ENCODE data around the gene NISCH. TPM values are rescaled to one million over a fixed set of nuclear protein-coding genes. Genes with fewer than 3 reads are reported as not detected.
"Not testable (repeated sequence)": the region's sequence is repeated elsewhere in the genome, so short reads cannot be mapped to it uniquely, and the experiment has no call there.

Gene NISCH
- total RNA-seq, 1 experiment from 2014 or later, result 48.6 TPM

DNA sequence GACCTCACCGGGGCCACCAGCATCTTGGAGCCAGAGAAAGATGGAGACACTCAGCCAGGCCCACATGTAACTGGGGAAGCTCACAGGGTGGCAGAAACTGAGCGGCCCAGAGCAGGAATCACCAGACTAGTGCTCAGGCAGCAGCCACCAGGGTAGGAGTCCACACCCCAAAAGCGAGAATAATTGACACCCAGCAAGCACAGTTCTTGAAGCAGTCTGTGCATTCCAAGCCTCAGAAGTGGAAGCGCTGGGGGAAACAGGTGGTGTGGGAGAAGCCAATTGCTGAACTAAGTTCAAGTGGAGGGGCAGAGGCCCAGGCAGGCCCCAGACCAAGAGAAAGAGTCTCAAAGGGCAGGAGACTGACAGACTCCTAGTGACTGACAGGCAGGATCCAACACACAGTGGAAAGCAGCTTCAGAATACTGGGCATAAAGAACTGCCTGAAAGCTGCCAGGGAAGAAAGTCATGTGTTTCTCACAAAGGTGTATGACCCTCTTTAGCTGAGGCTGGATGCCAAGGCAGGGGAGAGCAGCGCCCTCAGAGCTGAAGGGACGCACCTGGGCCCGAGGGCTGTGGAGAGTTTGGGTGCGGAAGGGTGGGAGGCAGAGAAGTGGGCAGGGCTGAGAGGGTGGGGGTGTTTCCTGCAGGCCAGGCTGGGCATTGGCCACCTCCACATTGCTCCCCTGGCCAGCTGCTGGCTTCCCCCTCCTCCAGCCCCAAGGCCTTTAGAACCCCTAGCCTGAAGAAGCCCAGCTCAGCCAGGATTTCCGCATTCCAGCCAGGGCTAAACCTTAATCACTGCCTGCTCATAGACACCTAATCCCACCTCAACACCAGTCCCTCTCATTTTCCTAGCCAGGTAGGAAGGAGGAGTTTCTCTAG is 70.5 kb downstream of the NISCH start:
- CTCF ChIA-PET, result no interaction called here
- Histone ChIP-seq H3K9me3 (ENCODE audit: low read depth, low read length, poor library complexity, severe bottlenecking) (no peaks in the 10 kb centered on the region), H3K27me3 (replicated peaks; ENCODE audit: insufficient read depth, low read depth, low read length, poor library complexity) (no peaks in the 10 kb centered on the region), H3K4me3 (ENCODE audit: low read depth, low read length, poor library complexity, severe bottlenecking) (no peak overlapping the region), H3K27ac (ENCODE audit: low read depth, low read length, poor library complexity, severe bottlenecking) (no peak overlapping the region), H3K4me1 (ENCODE audit: insufficient read depth, low read length, poor library complexity, severe bottlenecking) (peaks cover 5% of the 10 kb centered on the region), H3K36me3 (ENCODE audit: insufficient read depth, low read length, poor library complexity, severe bottlenecking) (peaks cover 9% of the 10 kb centered on the region)
- intact Hi-C loops (cut with micrococcal nuclease; ENCODE audit: unreplicated experiment), result no loop called here
- TF ChIP-seq EZH2 (IDR thresholded peaks at IDR 0.05; ENCODE audit: borderline replicate concordance, low read depth, low read length, poor library complexity, severe bottlenecking), result no peak
- TF ChIP-seq, protein P1, sequence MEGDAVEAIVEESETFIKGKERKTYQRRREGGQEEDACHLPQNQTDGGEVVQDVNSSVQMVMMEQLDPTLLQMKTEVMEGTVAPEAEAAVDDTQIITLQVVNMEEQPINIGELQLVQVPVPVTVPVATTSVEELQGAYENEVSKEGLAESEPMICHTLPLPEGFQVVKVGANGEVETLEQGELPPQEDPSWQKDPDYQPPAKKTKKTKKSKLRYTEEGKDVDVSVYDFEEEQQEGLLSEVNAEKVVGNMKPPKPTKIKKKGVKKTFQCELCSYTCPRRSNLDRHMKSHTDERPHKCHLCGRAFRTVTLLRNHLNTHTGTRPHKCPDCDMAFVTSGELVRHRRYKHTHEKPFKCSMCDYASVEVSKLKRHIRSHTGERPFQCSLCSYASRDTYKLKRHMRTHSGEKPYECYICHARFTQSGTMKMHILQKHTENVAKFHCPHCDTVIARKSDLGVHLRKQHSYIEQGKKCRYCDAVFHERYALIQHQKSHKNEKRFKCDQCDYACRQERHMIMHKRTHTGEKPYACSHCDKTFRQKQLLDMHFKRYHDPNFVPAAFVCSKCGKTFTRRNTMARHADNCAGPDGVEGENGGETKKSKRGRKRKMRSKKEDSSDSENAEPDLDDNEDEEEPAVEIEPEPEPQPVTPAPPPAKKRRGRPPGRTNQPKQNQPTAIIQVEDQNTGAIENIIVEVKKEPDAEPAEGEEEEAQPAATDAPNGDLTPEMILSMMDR (conservative IDR thresholded peaks at IDR 0.05; ENCODE audit: low read depth, low read length), result no peak
- POLR2A ChIA-PET (ENCODE audit: low non-redundant PET), result no interaction called here
- BruUV-seq (replicated peaks), result no TSS peak
- no peak for DNase-seq (ENCODE audit: low spot score)

DNA sequence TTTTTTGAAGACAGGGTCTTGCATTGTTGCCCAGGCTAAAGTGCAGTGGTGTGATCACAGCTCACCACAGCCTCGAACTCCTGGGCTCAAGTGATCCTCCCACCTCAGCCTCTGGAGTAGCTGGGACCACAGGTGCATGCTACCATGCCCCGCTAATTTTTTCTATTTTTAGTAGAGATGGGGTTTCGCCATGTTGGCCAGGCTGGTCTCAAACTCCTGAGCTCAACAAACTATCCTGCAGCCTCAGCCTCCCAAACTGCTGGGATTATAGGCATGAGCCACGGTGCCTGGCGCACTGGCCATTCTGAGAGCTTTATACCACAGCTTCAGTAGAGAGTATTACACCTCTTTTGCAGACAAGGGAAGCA is 71.3 kb downstream of the NISCH start:
- intact Hi-C loops (cut with micrococcal nuclease; ENCODE audit: unreplicated experiment); BruUV-seq (replicated peaks): not testable (repeated sequence)

DNA sequence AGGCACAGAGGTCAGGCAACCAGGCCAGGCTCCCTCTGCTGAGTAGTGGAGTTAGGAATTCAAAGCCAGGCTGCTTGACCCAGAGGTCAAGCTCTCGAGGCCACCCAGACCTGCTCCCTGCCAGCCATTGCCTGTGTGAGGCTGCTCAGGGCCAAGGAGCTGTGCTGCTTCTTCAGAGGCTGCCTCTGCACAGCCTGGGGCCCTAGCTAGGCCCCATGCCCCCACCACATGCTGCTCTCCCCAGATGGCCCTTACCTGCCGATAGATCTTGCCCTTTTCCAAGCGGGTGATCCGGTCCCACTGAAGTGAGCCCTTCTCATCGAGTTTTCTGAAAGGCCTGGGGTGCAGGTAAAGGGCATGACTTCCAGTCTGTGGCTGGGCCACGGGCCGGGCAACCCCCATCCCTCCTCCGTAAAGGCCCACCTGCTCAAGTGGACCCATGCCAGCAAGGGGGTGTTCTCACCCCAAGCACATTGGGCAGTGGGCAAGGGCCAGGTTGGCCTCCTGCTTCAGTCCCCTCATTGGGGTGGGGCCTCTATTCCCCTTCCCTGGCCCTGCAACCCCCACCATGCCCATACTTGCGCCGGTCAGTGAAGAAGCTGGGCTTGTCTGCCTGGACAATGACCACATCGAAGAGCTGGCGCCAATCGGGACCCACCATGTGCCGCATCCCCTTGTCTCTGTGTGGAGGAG is 71.8 kb downstream of the NISCH start:
- no TSS peak for BruUV-seq (replicated peaks)
- Histone ChIP-seq H3K36me3 (ENCODE audit: insufficient read depth, low read length, poor library complexity, severe bottlenecking) (peaks cover 9% of the 10 kb centered on the region), H3K4me3 (ENCODE audit: low read depth, low read length, poor library complexity, severe bottlenecking) (no peak overlapping the region), H3K9me3 (ENCODE audit: low read depth, low read length, poor library complexity, severe bottlenecking) (no peaks in the 10 kb centered on the region), H3K27me3 (replicated peaks; ENCODE audit: insufficient read depth, low read depth, low read length, poor library complexity) (no peaks in the 10 kb centered on the region), H3K27ac (ENCODE audit: low read depth, low read length, poor library complexity, severe bottlenecking) (no peak overlapping the region), H3K4me1 (ENCODE audit: insufficient read depth, low read length, poor library complexity, severe bottlenecking) (peaks cover 5% of the 10 kb centered on the region)
- POLR2A ChIA-PET (ENCODE audit: low non-redundant PET), result no interaction called here
- no peak for DNase-seq (ENCODE audit: low spot score)
- intact Hi-C loops (cut with micrococcal nuclease; ENCODE audit: unreplicated experiment), result no loop called here
- TF ChIP-seq, protein P1 (conservative IDR thresholded peaks at IDR 0.05; ENCODE audit: low read depth, low read length), result no peak
- TF ChIP-seq EZH2 (IDR thresholded peaks at IDR 0.05; ENCODE audit: borderline replicate concordance, low read depth, low read length, poor library complexity, severe bottlenecking), result no peak
- CTCF ChIA-PET, result no interaction called here

More for the DNA sequence above, 71.3 kb downstream of the NISCH start:
- H3K4me3 ChIP-seq (ENCODE audit: low read depth, low read length, poor library complexity, severe bottlenecking); POLR2A ChIA-PET (ENCODE audit: low non-redundant PET); DNase-seq (ENCODE audit: low spot score); H3K27ac ChIP-seq (ENCODE audit: low read depth, low read length, poor library complexity, severe bottlenecking); H3K9me3 ChIP-seq (ENCODE audit: low read depth, low read length, poor library complexity, severe bottlenecking); H3K36me3 ChIP-seq (ENCODE audit: insufficient read depth, low read length, poor library complexity, severe bottlenecking); H3K27me3 ChIP-seq (replicated peaks; ENCODE audit: insufficient read depth, low read depth, low read length, poor library complexity); H3K4me1 ChIP-seq (ENCODE audit: insufficient read depth, low read length, poor library complexity, severe bottlenecking); CTCF ChIA-PET: not testable (repeated sequence)
